ENCODE data around the gene CAMTA1.

Gene CAMTA1

GRCh38 chr1:7360526-7360925 lies 575.3 kb downstream of the CAMTA1 start:
- no peak overlapping the region for H3K9ac ChIP-seq (ENCODE audit: low read length in 5 of 5)
- H3K27ac ChIP-seq (ENCODE audit: low read depth, low read length): no peak overlapping the region
- peaks cover 4 to 8% (median 5%) of the 10 kb centered on the region in 5 donors for H3K27me3 ChIP-seq (ENCODE audit: control insufficient read depth in 5 of 5, insufficient read depth in 4 of 5, low read length in 5 of 5)
- no peaks in the 10 kb centered on the region for H3K9me3 ChIP-seq (ENCODE audit: control insufficient read depth in 5 of 5, low read length in 5 of 5)
- H3K36me3 ChIP-seq (ENCODE audit: control insufficient read depth in 5 of 5, insufficient read depth in 5 of 5, low read length in 5 of 5): no peaks in the 10 kb centered on the region
- no peak overlapping the region for H3K4me3 ChIP-seq (ENCODE audit: low read depth in 1 of 5, low read length in 5 of 5)
- no peaks in the 10 kb centered on the region for H3K4me1 ChIP-seq (ENCODE audit: control insufficient read depth in 5 of 5, insufficient read depth in 5 of 5, low read length in 5 of 5)

GRCh38 chr1:7362947-7363346 lies 577.7 kb downstream of the CAMTA1 start:
- H3K9me3 ChIP-seq (ENCODE audit: control insufficient read depth in 5 of 5, low read length in 5 of 5): no peaks in the 10 kb centered on the region
- no peaks in the 10 kb centered on the region for H3K36me3 ChIP-seq (ENCODE audit: control insufficient read depth in 5 of 5, insufficient read depth in 5 of 5, low read length in 5 of 5)
- no peaks in the 10 kb centered on the region for H3K4me1 ChIP-seq (ENCODE audit: control insufficient read depth in 5 of 5, insufficient read depth in 5 of 5, low read length in 5 of 5)
- H3K27ac ChIP-seq (ENCODE audit: low read depth, low read length): no peak overlapping the region
- H3K9ac ChIP-seq (ENCODE audit: low read length in 5 of 5): no peak overlapping the region
- no peak overlapping the region for H3K4me3 ChIP-seq (ENCODE audit: low read depth in 1 of 5, low read length in 5 of 5)
- peaks cover 0 to 8% (median 3%) of the 10 kb centered on the region in 5 donors for H3K27me3 ChIP-seq (ENCODE audit: control insufficient read depth in 5 of 5, insufficient read depth in 4 of 5, low read length in 5 of 5)

DNA sequence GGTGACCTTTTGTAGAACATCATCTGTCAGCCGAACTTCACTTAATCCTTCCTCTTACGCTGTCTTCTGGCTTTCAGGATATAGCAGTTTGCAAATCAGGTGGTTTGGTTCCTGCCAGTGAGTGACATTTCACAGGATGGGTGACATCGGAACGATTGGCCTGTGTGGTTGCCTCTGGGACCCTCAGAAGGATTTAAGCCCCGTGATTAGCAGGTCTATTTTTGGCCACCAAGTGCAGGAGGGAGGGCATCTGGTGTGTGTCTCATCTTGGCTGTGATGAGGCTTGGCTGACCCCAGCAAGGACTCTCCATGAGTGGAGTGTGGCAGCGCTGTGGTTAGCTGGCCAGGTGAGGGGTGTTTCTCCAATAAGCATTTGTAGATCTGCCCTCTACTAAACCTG lies 578.2 kb downstream of the CAMTA1 start:
- no peaks in the 10 kb centered on the region for H3K9me3 ChIP-seq (ENCODE audit: control insufficient read depth in 5 of 5, low read length in 5 of 5)
- H3K4me3 ChIP-seq (ENCODE audit: low read depth in 1 of 5, low read length in 5 of 5): no peak overlapping the region
- no peaks in the 10 kb centered on the region for H3K4me1 ChIP-seq (ENCODE audit: control insufficient read depth in 5 of 5, insufficient read depth in 5 of 5, low read length in 5 of 5)
- no peak overlapping the region for H3K9ac ChIP-seq (ENCODE audit: low read length in 5 of 5)
- H3K36me3 ChIP-seq (ENCODE audit: control insufficient read depth in 5 of 5, insufficient read depth in 5 of 5, low read length in 5 of 5): no peaks in the 10 kb centered on the region
- H3K27me3 ChIP-seq (ENCODE audit: control insufficient read depth in 5 of 5, insufficient read depth in 4 of 5, low read length in 5 of 5): peaks cover 0 to 8% (median 3%) of the 10 kb centered on the region in 5 donors
- H3K27ac ChIP-seq (ENCODE audit: low read depth, low read length): no peak overlapping the region

- H3K9me3 ChIP-seq (ENCODE audit: control insufficient read depth in 5 of 5, low read length in 5 of 5): no peaks in the 10 kb centered on the region
- no peak overlapping the region for H3K9ac ChIP-seq (ENCODE audit: low read length in 5 of 5)
- H3K36me3 ChIP-seq (ENCODE audit: control insufficient read depth in 5 of 5, insufficient read depth in 5 of 5, low read length in 5 of 5): no peaks in the 10 kb centered on the region
- no peak overlapping the region for H3K27ac ChIP-seq (ENCODE audit: low read depth, low read length)
- H3K4me3 ChIP-seq (ENCODE audit: low read depth in 1 of 5, low read length in 5 of 5): no peak overlapping the region
- no peaks in the 10 kb centered on the region for H3K4me1 ChIP-seq (ENCODE audit: control insufficient read depth in 5 of 5, insufficient read depth in 5 of 5, low read length in 5 of 5)
- H3K27me3 ChIP-seq (ENCODE audit: control insufficient read depth in 5 of 5, insufficient read depth in 4 of 5, low read length in 5 of 5): peaks cover 0 to 4% (median 3%) of the 10 kb centered on the region in 5 donors
Measured at GRCh38 chr1:7365706-7366105, 580.5 kb downstream of the CAMTA1 start.

DNA sequence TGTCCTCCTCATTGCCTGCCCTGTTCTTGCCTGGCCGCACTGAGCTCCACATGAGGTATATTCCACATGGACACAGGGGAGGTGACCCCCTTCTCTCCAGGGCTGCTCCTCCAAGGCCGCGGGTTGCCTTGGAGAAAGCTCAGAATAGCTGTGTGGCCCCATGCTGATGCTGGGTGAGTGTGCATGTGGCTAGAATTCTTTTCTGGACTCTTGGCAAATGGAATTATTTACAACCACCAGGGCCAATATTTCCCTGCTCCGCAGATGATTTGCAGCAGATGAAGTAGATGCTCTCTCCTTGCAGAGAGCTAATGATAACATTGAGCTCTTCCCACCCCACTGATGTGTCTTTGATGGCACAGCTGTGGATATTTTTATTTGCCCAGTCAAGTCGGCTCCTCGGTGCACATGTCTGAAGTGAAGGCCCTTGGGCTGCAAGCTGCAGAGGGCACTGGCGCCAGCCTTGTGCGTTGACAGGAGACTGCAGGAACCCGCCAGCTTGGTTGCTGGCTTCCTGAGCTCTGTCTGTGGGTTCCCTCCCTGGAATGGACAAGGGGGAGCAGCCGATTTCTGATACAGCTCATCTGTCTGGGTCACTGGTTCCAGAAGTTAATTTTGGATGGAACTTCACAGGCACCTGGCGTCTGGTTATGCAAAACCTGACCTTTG lies 581.2 kb downstream of the CAMTA1 start:
- Histone ChIP-seq H3K36me3 (ENCODE audit: control insufficient read depth in 5 of 5, insufficient read depth in 5 of 5, low read length in 5 of 5) (no peaks in the 10 kb centered on the region), H3K27ac (ENCODE audit: low read depth, low read length) (no peak overlapping the region), H3K4me1 (ENCODE audit: control insufficient read depth in 5 of 5, insufficient read depth in 5 of 5, low read length in 5 of 5) (no peaks in the 10 kb centered on the region), H3K9ac (ENCODE audit: low read length in 5 of 5) (no peak overlapping the region), H3K27me3 (ENCODE audit: control insufficient read depth in 5 of 5, insufficient read depth in 4 of 5, low read length in 5 of 5) (peaks cover 0 to 4% (median 3%) of the 10 kb centered on the region in 5 donors), H3K4me3 (ENCODE audit: low read depth in 1 of 5, low read length in 5 of 5) (no peak overlapping the region), H3K9me3 (ENCODE audit: control insufficient read depth in 5 of 5, low read length in 5 of 5) (no peaks in the 10 kb centered on the region)

DNA sequence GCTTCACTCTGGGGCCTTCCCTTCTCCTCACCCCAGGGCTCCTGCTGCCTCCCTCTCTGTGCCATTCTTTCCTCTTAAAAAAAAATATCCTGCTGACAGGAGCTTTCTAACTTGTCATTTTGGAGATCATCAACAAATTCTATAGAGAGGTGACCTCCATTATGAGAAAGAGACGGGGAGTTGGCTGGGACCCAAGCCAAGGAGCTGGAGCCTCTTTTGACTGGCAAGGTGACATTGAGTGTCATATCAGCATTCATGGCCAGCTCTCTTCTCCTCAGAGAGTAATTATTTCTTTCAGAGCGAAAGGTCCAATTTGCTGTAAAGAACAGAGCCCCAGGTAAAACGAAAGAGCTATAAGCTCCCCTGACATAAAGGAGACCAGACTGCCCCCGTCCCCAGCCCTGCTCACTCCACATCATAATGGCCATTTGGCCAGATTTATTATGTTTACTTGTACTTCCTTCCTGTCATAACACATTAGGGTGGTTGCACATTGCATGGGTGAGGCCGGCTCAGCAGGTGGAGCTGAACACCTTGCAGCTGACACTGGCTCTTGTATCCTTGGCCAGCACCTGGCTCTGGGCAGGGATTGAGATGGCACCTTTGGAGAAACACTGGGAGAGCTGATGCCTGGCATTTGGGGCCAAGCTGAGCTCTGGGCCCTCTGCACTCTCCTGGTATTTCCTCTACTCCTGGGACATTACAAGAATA lies 581.9 kb downstream of the CAMTA1 start:
- Histone ChIP-seq H3K27ac (ENCODE audit: low read depth, low read length) (no peak overlapping the region), H3K4me1 (ENCODE audit: control insufficient read depth in 5 of 5, insufficient read depth in 5 of 5, low read length in 5 of 5) (no peaks in the 10 kb centered on the region)

DNA sequence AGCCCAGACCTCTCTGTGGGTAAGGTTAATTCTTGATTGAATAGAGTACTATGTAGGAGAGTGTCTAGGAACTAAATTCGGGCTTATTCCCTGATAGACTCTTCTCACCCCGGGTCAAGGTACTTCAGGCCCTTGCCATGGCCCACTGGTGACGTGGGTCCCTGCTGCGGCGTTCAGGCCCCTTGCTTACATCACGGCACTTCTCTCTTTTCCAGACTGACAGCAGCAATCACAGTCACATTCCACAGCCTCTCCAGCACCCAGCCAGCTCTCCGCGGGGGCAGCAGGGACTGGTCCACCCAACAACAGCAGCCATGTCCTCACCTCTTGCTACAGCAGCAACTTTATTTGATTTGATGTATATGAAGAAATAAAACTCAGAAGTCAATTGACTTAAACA lies 584.6 kb downstream of the CAMTA1 start:
- H3K4me3 ChIP-seq (ENCODE audit: low read depth in 1 of 5, low read length in 5 of 5): no peak overlapping the region

More for the DNA sequence above, 581.9 kb downstream of the CAMTA1 start:
- Histone ChIP-seq H3K27me3 (ENCODE audit: control insufficient read depth in 5 of 5, insufficient read depth in 4 of 5, low read length in 5 of 5) (peaks cover 0 to 4% (median 3%) of the 10 kb centered on the region in 5 donors), H3K36me3 (ENCODE audit: control insufficient read depth in 5 of 5, insufficient read depth in 5 of 5, low read length in 5 of 5) (no peaks in the 10 kb centered on the region), H3K9me3 (ENCODE audit: control insufficient read depth in 5 of 5, low read length in 5 of 5) (no peaks in the 10 kb centered on the region), H3K4me3 (ENCODE audit: low read depth in 1 of 5, low read length in 5 of 5) (no peak overlapping the region), H3K9ac (ENCODE audit: low read length in 5 of 5) (no peak overlapping the region)

DNA sequence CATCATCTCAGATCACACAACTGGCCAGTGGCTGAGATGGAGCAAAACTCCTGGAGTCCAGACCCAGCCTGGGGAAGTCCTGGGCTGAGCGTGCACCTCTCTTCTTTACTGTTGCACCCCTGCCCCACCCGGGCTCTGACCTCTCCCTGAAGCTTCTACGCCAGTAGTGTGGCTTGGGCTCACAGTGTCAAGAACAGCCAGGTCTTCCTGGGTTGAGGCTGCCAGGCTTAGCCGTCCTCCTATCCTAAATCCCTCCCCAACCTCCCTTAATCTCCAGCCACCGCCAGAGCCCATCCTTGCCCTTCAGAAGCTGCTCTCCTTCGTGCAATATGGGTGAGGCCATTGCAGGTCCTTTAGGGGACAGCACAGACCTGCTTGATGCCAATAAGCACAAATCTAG lies 586.7 kb downstream of the CAMTA1 start:
- H3K4me3 ChIP-seq (ENCODE audit: low read depth in 1 of 5, low read length in 5 of 5): no peak overlapping the region
- H3K9ac ChIP-seq (ENCODE audit: low read length in 5 of 5): no peak overlapping the region
- H3K27ac ChIP-seq (ENCODE audit: low read depth, low read length): no peak overlapping the region
- H3K4me1 ChIP-seq (ENCODE audit: control insufficient read depth in 5 of 5, insufficient read depth in 5 of 5, low read length in 5 of 5): no peaks in the 10 kb centered on the region
- H3K9me3 ChIP-seq (ENCODE audit: control insufficient read depth in 5 of 5, low read length in 5 of 5): no peaks in the 10 kb centered on the region
- no peaks in the 10 kb centered on the region for H3K36me3 ChIP-seq (ENCODE audit: control insufficient read depth in 5 of 5, insufficient read depth in 5 of 5, low read length in 5 of 5)
- peaks cover 0 to 13% (median 3%) of the 10 kb centered on the region in 5 donors for H3K27me3 ChIP-seq (ENCODE audit: control insufficient read depth in 5 of 5, insufficient read depth in 4 of 5, low read length in 5 of 5)

More for the DNA sequence above, 584.6 kb downstream of the CAMTA1 start:
- no peaks in the 10 kb centered on the region for H3K9me3 ChIP-seq (ENCODE audit: control insufficient read depth in 5 of 5, low read length in 5 of 5)
- H3K27me3 ChIP-seq (ENCODE audit: control insufficient read depth in 5 of 5, insufficient read depth in 4 of 5, low read length in 5 of 5): peaks cover 0 to 12% (median 3%) of the 10 kb centered on the region in 5 donors
- H3K9ac ChIP-seq (ENCODE audit: low read length in 5 of 5): no peak overlapping the region
- no peaks in the 10 kb centered on the region for H3K36me3 ChIP-seq (ENCODE audit: control insufficient read depth in 5 of 5, insufficient read depth in 5 of 5, low read length in 5 of 5)
- H3K27ac ChIP-seq (ENCODE audit: low read depth, low read length): no peak overlapping the region
- no peaks in the 10 kb centered on the region for H3K4me1 ChIP-seq (ENCODE audit: control insufficient read depth in 5 of 5, insufficient read depth in 5 of 5, low read length in 5 of 5)

DNA sequence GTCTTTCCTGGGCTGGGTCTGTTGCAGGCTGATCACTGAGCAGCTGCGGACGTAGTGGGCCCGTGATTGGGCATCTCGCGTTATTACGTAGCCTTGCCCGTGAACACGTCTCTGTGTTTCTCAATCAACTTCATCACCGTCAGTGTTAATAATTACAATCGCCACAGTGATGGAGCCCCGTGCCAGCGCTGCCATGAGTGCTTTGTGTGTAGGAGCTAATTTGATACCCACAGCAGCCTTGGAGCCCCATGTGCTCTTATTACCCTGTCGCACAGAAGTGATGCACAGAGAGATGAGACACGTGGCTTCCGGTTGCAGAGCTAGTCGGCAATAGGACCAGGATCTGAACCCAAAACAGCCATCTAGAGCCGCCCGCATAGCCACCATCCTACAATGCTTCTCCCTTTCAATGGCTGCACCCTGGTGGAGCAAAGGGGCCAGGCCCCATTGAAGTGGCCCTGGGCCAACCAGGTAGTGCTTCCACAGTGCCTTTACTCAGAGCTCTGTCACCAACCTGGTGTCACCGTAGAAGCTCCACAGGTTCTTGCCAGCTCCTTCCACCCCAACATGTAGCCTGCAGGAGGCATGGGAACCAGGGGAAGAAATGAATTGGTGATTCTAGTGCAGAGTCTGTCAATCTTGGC lies 587.3 kb downstream of the CAMTA1 start:
- Histone ChIP-seq H3K9me3 (ENCODE audit: control insufficient read depth in 5 of 5, low read length in 5 of 5) (no peaks in the 10 kb centered on the region), H3K27me3 (ENCODE audit: control insufficient read depth in 5 of 5, insufficient read depth in 4 of 5, low read length in 5 of 5) (peaks cover 0 to 13% (median 3%) of the 10 kb centered on the region in 5 donors), H3K9ac (ENCODE audit: low read length in 5 of 5) (no peak overlapping the region), H3K4me3 (ENCODE audit: low read depth in 1 of 5, low read length in 5 of 5) (no peak overlapping the region), H3K4me1 (ENCODE audit: control insufficient read depth in 5 of 5, insufficient read depth in 5 of 5, low read length in 5 of 5) (no peaks in the 10 kb centered on the region), H3K27ac (ENCODE audit: low read depth, low read length) (no peak overlapping the region), H3K36me3 (ENCODE audit: control insufficient read depth in 5 of 5, insufficient read depth in 5 of 5, low read length in 5 of 5) (no peaks in the 10 kb centered on the region)

GRCh38 chr1:7373251-7373650 lies 588.0 kb downstream of the CAMTA1 start:
- Histone ChIP-seq H3K9ac (ENCODE audit: low read length in 5 of 5) (no peak overlapping the region), H3K4me1 (ENCODE audit: control insufficient read depth in 5 of 5, insufficient read depth in 5 of 5, low read length in 5 of 5) (no peaks in the 10 kb centered on the region), H3K4me3 (ENCODE audit: low read depth in 1 of 5, low read length in 5 of 5) (no peak overlapping the region), H3K36me3 (ENCODE audit: control insufficient read depth in 5 of 5, insufficient read depth in 5 of 5, low read length in 5 of 5) (no peaks in the 10 kb centered on the region), H3K27ac (ENCODE audit: low read depth, low read length) (no peak overlapping the region), H3K9me3 (ENCODE audit: control insufficient read depth in 5 of 5, low read length in 5 of 5) (no peaks in the 10 kb centered on the region), H3K27me3 (ENCODE audit: control insufficient read depth in 5 of 5, insufficient read depth in 4 of 5, low read length in 5 of 5) (peaks cover 0 to 14% (median 3%) of the 10 kb centered on the region in 5 donors)

All from subcutaneous abdominal adipose tissue (tissue), 5 donors.